ENCODE data around the gene OPHN1. TPM values are rescaled to one million over a fixed set of nuclear protein-coding genes. Genes with fewer than 3 reads are reported as not detected.

Gene OPHN1
- total RNA-seq, 1 experiment from 2014 or later = not detected

DNA sequence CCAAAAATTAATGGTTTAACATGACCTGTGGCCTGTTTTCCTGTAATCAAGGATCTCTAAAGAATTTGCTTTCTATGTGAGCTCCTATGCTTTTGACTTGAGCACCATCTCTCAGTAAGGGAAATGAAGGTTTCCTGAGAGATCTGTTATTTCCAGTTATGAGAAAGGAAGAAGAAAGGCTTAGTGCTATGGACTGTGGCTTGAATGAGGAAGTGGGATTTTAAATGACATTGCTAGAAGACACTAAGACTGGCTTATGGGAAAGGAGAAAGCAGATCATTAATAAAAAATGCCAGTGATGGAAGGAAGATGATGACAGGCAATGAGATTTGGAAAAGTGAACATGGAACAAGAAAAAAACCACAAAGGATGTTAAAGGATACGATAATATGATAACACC, 285.4 kb downstream of the OPHN1 start:
- Histone ChIP-seq H4K20me1 (ENCODE audit: insufficient read depth, low read depth, low read length) (no peaks in the 10 kb centered on the region), H3K9me3 (ENCODE audit: low read length) (no peaks in the 10 kb centered on the region), H3K79me2 (ENCODE audit: low read length) (no peaks in the 10 kb centered on the region), H3K9ac (ENCODE audit: low read length) (no peak overlapping the region), H3K4me3 (ENCODE audit: low read length) (no peak overlapping the region), H3K36me3 (ENCODE audit: insufficient read depth, low read length) (no peaks in the 10 kb centered on the region), H3K4me1 (ENCODE audit: low read length) (no peaks in the 10 kb centered on the region), H3K9me2 (replicated peaks; ENCODE audit: insufficient read depth, low read length) (no peaks in the 10 kb centered on the region), H3K4me2 (ENCODE audit: low read depth, low read length, poor library complexity, severe bottlenecking) (no peak overlapping the region), H2AFZ (ENCODE audit: low read length) (no peak overlapping the region), H3K27me3 (ENCODE audit: low read length) (no peaks in the 10 kb centered on the region), H3K27ac (ENCODE audit: low read length) (no peak overlapping the region)
- no peak for DNase-seq

DNA sequence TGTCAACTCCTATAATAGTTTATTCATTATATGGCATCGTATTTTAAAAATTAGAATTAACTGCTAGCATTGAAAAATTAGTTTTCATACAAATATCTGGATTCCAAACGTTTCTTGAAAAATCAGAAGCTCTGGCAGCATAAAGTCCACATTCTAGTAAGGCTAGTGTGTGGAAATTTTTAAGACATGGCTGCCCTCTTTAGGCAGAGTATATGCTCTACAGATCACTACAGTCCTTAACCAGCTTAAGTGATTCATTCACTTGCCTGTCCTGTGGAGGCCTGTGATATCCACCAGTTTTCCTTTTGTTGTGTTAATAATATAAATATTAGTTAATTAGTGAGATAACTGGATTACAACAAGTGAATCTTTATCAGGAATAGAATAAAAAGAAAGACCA, 287.2 kb downstream of the OPHN1 start:
- Histone ChIP-seq H3K4me2 (ENCODE audit: low read depth, low read length, poor library complexity, severe bottlenecking) (no peak overlapping the region), H3K9me2 (replicated peaks; ENCODE audit: insufficient read depth, low read length) (no peaks in the 10 kb centered on the region), H3K4me3 (ENCODE audit: low read length) (no peak overlapping the region), H3K9me3 (ENCODE audit: low read length) (no peaks in the 10 kb centered on the region), H3K36me3 (ENCODE audit: insufficient read depth, low read length) (no peaks in the 10 kb centered on the region), H3K27me3 (ENCODE audit: low read length) (no peaks in the 10 kb centered on the region), H3K4me1 (ENCODE audit: low read length) (no peaks in the 10 kb centered on the region), H3K9ac (ENCODE audit: low read length) (no peak overlapping the region), H4K20me1 (ENCODE audit: insufficient read depth, low read depth, low read length) (no peaks in the 10 kb centered on the region), H3K27ac (ENCODE audit: low read length) (no peak overlapping the region), H2AFZ (ENCODE audit: low read length) (no peak overlapping the region), H3K79me2 (ENCODE audit: low read length) (no peaks in the 10 kb centered on the region)
- DNase-seq = peak; percentile 67

- no peaks in the 10 kb centered on the region for H3K9me2 ChIP-seq (replicated peaks; ENCODE audit: insufficient read depth, low read length)
- H3K27me3 ChIP-seq (ENCODE audit: low read length) = no peaks in the 10 kb centered on the region
- no peaks in the 10 kb centered on the region for H3K9me3 ChIP-seq (ENCODE audit: low read length)
- no peak for DNase-seq
- no peaks in the 10 kb centered on the region for H3K4me1 ChIP-seq (ENCODE audit: low read length)
- no peak overlapping the region for H2AFZ ChIP-seq (ENCODE audit: low read length)
- no peak overlapping the region for H3K4me2 ChIP-seq (ENCODE audit: low read depth, low read length, poor library complexity, severe bottlenecking)
- H3K27ac ChIP-seq (ENCODE audit: low read length) = no peak overlapping the region
- no peak overlapping the region for H3K9ac ChIP-seq (ENCODE audit: low read length)
- no peaks in the 10 kb centered on the region for H3K36me3 ChIP-seq (ENCODE audit: insufficient read depth, low read length)
- H3K79me2 ChIP-seq (ENCODE audit: low read length) = no peaks in the 10 kb centered on the region
- no peak overlapping the region for H3K4me3 ChIP-seq (ENCODE audit: low read length)
- H4K20me1 ChIP-seq (ENCODE audit: insufficient read depth, low read depth, low read length) = no peaks in the 10 kb centered on the region
Observed at GRCh38 chrX:68139791-68140190, 293.5 kb downstream of the OPHN1 start.

DNA sequence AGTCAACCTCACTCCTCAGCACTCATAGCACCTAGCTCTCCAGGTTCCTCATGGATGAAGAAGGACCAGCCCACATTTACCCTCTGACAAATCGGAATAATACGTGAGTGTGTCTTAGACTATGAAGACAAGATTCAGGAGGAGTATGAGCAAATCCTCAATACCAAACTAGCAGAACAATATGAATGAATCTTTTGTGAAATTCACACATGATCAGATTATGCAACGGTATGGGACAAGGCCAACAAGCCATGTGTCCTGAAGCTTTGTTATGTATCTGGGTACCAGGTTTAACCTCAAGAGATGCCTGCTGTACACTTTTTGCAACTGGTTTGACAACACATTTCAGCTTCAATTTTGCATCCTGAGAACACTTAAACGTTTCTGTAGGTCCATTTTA, 300.1 kb downstream of the OPHN1 start:
- H3K27me3 ChIP-seq (ENCODE audit: low read length) = no peaks in the 10 kb centered on the region

DNA sequence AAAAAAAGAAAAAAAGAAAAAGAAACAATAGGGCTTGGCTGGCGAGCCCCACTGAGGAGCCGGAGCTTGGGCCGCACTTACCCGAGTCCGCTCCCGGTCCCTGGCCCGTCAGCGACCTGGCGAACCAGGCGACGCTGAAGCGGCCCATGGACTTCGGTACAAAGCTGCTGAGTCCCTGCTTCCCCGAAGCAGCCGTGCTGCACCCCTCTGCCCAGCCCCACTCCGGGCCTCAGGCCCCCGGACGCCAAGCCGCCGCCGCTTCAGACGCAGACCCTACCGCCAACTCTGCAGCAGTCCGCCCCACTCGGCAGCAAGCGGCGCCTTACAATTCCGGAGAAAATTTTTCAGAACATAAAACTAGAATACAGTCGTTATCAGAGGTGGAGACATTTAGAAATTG, 300.5 kb downstream of the OPHN1 start:
- H2AFZ ChIP-seq (ENCODE audit: low read length) = no peak overlapping the region
- H3K9ac ChIP-seq (ENCODE audit: low read length) = no peak overlapping the region
- no peak overlapping the region for H3K4me2 ChIP-seq (ENCODE audit: low read depth, low read length, poor library complexity, severe bottlenecking)

More for the DNA sequence above, 300.1 kb downstream of the OPHN1 start:
- H4K20me1 ChIP-seq (ENCODE audit: insufficient read depth, low read depth, low read length) = no peaks in the 10 kb centered on the region
- H3K4me1 ChIP-seq (ENCODE audit: low read length) = no peaks in the 10 kb centered on the region
- no peak overlapping the region for H3K4me3 ChIP-seq (ENCODE audit: low read length)
- H2AFZ ChIP-seq (ENCODE audit: low read length) = no peak overlapping the region
- no peak for DNase-seq
- no peak overlapping the region for H3K9ac ChIP-seq (ENCODE audit: low read length)
- H3K79me2 ChIP-seq (ENCODE audit: low read length) = no peaks in the 10 kb centered on the region
- 0 out of 2 replicates have a peak, but pooled peaks cover 4% of the 10 kb centered on the region for H3K9me3 ChIP-seq (ENCODE audit: low read length)
- H3K4me2 ChIP-seq (ENCODE audit: low read depth, low read length, poor library complexity, severe bottlenecking) = no peak overlapping the region
- no peaks in the 10 kb centered on the region for H3K36me3 ChIP-seq (ENCODE audit: insufficient read depth, low read length)
- no peaks in the 10 kb centered on the region for H3K9me2 ChIP-seq (replicated peaks; ENCODE audit: insufficient read depth, low read length)
- H3K27ac ChIP-seq (ENCODE audit: low read length) = no peak overlapping the region

GRCh38 chrX:68121835-68122234, 311.5 kb downstream of the OPHN1 start:
- no peaks in the 10 kb centered on the region for H3K36me3 ChIP-seq (ENCODE audit: insufficient read depth, low read length)
- no peak overlapping the region for H3K4me3 ChIP-seq (ENCODE audit: low read length)
- no peaks in the 10 kb centered on the region for H3K79me2 ChIP-seq (ENCODE audit: low read length)
- no peak overlapping the region for H3K27ac ChIP-seq (ENCODE audit: low read length)
- no peaks in the 10 kb centered on the region for H3K27me3 ChIP-seq (ENCODE audit: low read length)
- no peaks in the 10 kb centered on the region for H3K4me1 ChIP-seq (ENCODE audit: low read length)
- DNase-seq = no peak
- no peaks in the 10 kb centered on the region for H3K9me2 ChIP-seq (replicated peaks; ENCODE audit: insufficient read depth, low read length)
- H3K4me2 ChIP-seq (ENCODE audit: low read depth, low read length, poor library complexity, severe bottlenecking) = no peak overlapping the region
- H2AFZ ChIP-seq (ENCODE audit: low read length) = no peak overlapping the region
- no peak overlapping the region for H3K9ac ChIP-seq (ENCODE audit: low read length)
- no peaks in the 10 kb centered on the region; the same call in 1 of the 2 replicates for H3K9me3 ChIP-seq (ENCODE audit: low read length)
- no peaks in the 10 kb centered on the region for H4K20me1 ChIP-seq (ENCODE audit: insufficient read depth, low read depth, low read length)

More for the DNA sequence above, 300.5 kb downstream of the OPHN1 start:
- H4K20me1 ChIP-seq (ENCODE audit: insufficient read depth, low read depth, low read length) = no peaks in the 10 kb centered on the region
- H3K4me1 ChIP-seq (ENCODE audit: low read length) = no peaks in the 10 kb centered on the region
- no peaks in the 10 kb centered on the region for H3K79me2 ChIP-seq (ENCODE audit: low read length)
- H3K9me3 ChIP-seq (ENCODE audit: low read length) = 0 out of 2 replicates have a peak, but pooled peaks cover 4% of the 10 kb centered on the region
- no peak overlapping the region for H3K4me3 ChIP-seq (ENCODE audit: low read length)
- H3K36me3 ChIP-seq (ENCODE audit: insufficient read depth, low read length) = no peaks in the 10 kb centered on the region
- no peaks in the 10 kb centered on the region for H3K27me3 ChIP-seq (ENCODE audit: low read length)
- no peak overlapping the region for H3K27ac ChIP-seq (ENCODE audit: low read length)
- DNase-seq = no peak
- H3K9me2 ChIP-seq (replicated peaks; ENCODE audit: insufficient read depth, low read length) = no peaks in the 10 kb centered on the region

DNA sequence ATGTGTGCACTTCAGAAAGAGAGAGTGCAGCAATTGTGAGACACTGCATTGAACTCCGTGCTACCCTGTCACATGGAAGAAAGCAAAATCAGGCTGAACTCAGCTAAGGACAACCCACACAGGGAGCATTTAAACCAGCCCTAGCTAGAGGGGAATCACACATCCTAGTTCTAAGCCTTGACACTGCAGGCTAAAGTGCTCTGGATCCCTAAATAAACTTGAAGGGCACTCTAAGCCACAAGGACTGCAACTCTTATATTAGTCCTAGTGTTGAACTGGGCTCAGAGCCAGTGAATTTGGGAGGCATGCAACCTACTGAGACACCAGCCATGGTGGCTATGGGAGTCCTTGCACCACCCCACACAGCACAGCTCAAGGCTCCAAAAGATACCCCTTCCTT, 311.9 kb downstream of the OPHN1 start:
- Histone ChIP-seq H3K27ac (ENCODE audit: low read length) (no peak overlapping the region), H3K9me2 (replicated peaks; ENCODE audit: insufficient read depth, low read length) (no peaks in the 10 kb centered on the region), H3K9me3 (ENCODE audit: low read length) (no peaks in the 10 kb centered on the region; the same call in 1 of the 2 replicates), H2AFZ (ENCODE audit: low read length) (no peak overlapping the region), H3K4me1 (ENCODE audit: low read length) (no peaks in the 10 kb centered on the region), H4K20me1 (ENCODE audit: insufficient read depth, low read depth, low read length) (no peaks in the 10 kb centered on the region), H3K9ac (ENCODE audit: low read length) (no peak overlapping the region), H3K27me3 (ENCODE audit: low read length) (no peaks in the 10 kb centered on the region), H3K79me2 (ENCODE audit: low read length) (no peaks in the 10 kb centered on the region), H3K4me3 (ENCODE audit: low read length) (no peak overlapping the region), H3K36me3 (ENCODE audit: insufficient read depth, low read length) (no peaks in the 10 kb centered on the region), H3K4me2 (ENCODE audit: low read depth, low read length, poor library complexity, severe bottlenecking) (no peak overlapping the region)
- DNase-seq = no peak

- H4K20me1 ChIP-seq (ENCODE audit: insufficient read depth, low read depth, low read length) = no peaks in the 10 kb centered on the region
- no peaks in the 10 kb centered on the region for H3K27me3 ChIP-seq (ENCODE audit: low read length)
- H3K4me1 ChIP-seq (ENCODE audit: low read length) = no peaks in the 10 kb centered on the region
- H3K4me2 ChIP-seq (ENCODE audit: low read depth, low read length, poor library complexity, severe bottlenecking) = no peak overlapping the region
- H2AFZ ChIP-seq (ENCODE audit: low read length) = no peak overlapping the region
- H3K9ac ChIP-seq (ENCODE audit: low read length) = no peak overlapping the region
- no peaks in the 10 kb centered on the region for H3K79me2 ChIP-seq (ENCODE audit: low read length)
- no peak overlapping the region for H3K27ac ChIP-seq (ENCODE audit: low read length)
- H3K9me3 ChIP-seq (ENCODE audit: low read length) = no peaks in the 10 kb centered on the region; the same call in none of the 2 replicates
- no peaks in the 10 kb centered on the region for H3K9me2 ChIP-seq (replicated peaks; ENCODE audit: insufficient read depth, low read length)
- no peak for DNase-seq
- H3K36me3 ChIP-seq (ENCODE audit: insufficient read depth, low read length) = no peaks in the 10 kb centered on the region
- no peak overlapping the region for H3K4me3 ChIP-seq (ENCODE audit: low read length)
Observed at GRCh38 chrX:68115371-68115770, 317.9 kb downstream of the OPHN1 start.

Data from Karpas-422 (cell line).